IMR-90 (cell line): ENCODE results near the gene TUBGCP2. TPM values are rescaled to one million over a fixed set of nuclear protein-coding genes. Genes with fewer than 3 reads are reported as not detected.

ENCODE experiments used
- ATAC-seq: fragments of 200-7000 bp; cut with Tn5 transposase; 2 replicates; pipeline ENCODE4 v1.9.1; 2020; ENCODE audit warnings: low read depth, mild to moderate bottlenecking, moderate library complexity
- BruUV-seq: library from RNA; stranded (reverse); fragments of 400-500 nt; replicated peaks from 2 replicates; lab custom pipeline; 2021; lab: Mats Ljungman, UMichigan
- CTCF ChIA-PET: fragments of 300-600 bp; formaldehyde crosslinking; extraction: SDS; loops from one replicate; lab custom pipeline; 2021; ENCODE audit warnings: antibody characterized with exemption; lab: Yijun Ruan, JAX
- POLR2A ChIA-PET: fragments of 300-600 bp; sonication (Branson Sonifier 250); formaldehyde crosslinking; loops from one replicate; lab custom pipeline; 2022; ENCODE audit warnings: antibody characterized with exemption; ENCODE audit not compliant: unreplicated experiment; lab: Charles Lee
- DNase-seq: peaks from one replicate; pipeline ENCODE4 v3.0.0; 2013
- H2AFZ ChIP-seq: replicated peaks from 2 replicates; pipeline ENCODE3; 2013; ENCODE audit warnings: low read length, mild to moderate bottlenecking; ENCODE audit not compliant: poor library complexity
- H2AK5ac ChIP-seq: 2 replicates; pipeline ENCODE4 v1.6.1; 2013; ENCODE audit warnings: low read depth, low read length, inconsistent platforms
- H2AK9ac ChIP-seq: replicated peaks from 2 replicates; pipeline ENCODE3; 2013; ENCODE audit warnings: mild to moderate bottlenecking, low read depth, low read length, moderate library complexity; ENCODE audit not compliant: poor library complexity
- H2BK120ac ChIP-seq: 2 replicates; pipeline ENCODE4 v1.6.1; 2013; ENCODE audit warnings: low read depth, low read length, inconsistent platforms
- H2BK15ac ChIP-seq: 3 replicates; pipeline ENCODE4 v1.6.1; 2013; ENCODE audit warnings: low read depth, low read length, inconsistent platforms
- H2BK20ac ChIP-seq: 2 replicates; pipeline ENCODE4 v1.6.1; 2013; ENCODE audit warnings: low read depth, mild to moderate bottlenecking, inconsistent platforms, low read length, moderate library complexity
- H2BK5ac ChIP-seq: 2 replicates; pipeline ENCODE4 v1.6.1; 2013; ENCODE audit warnings: mild to moderate bottlenecking, low read depth, low read length, inconsistent platforms; ENCODE audit not compliant: poor library complexity, severe bottlenecking
- H3K14ac ChIP-seq: replicated peaks from 2 replicates; pipeline ENCODE4 v1.6.1; 2013; ENCODE audit warnings: low read depth, low read length, inconsistent platforms
- H3K18ac ChIP-seq: 2 replicates; pipeline ENCODE4 v1.6.1; 2013; ENCODE audit warnings: low read depth, low read length, control low read depth
- H3K23ac ChIP-seq: 2 replicates; pipeline ENCODE4 v1.6.1; 2013; ENCODE audit warnings: low read depth, low read length, inconsistent platforms
- H3K27ac ChIP-seq: 2 replicates; pipeline ENCODE4 v1.5.1; 2013; ENCODE audit warnings: mild to moderate bottlenecking, control low read depth, low read length; ENCODE audit not compliant: insufficient read depth
- H3K27me3 ChIP-seq: 2 replicates; pipeline ENCODE4 v1.6.1; 2013; ENCODE audit warnings: low read length; ENCODE audit not compliant: control insufficient read depth, insufficient read depth
- H3K36me3 ChIP-seq: 2 replicates; pipeline ENCODE4 v1.6.1; 2013; ENCODE audit warnings: low read length, mixed read lengths; ENCODE audit not compliant: control insufficient read depth, insufficient read depth
- H3K4ac ChIP-seq: 2 replicates; pipeline ENCODE4 v1.6.1; 2013; ENCODE audit warnings: low read depth, low read length, inconsistent platforms
- H3K4me1 ChIP-seq: 2 replicates; pipeline ENCODE4 v1.6.1; 2013; ENCODE audit warnings: low read length, mixed read lengths; ENCODE audit not compliant: control insufficient read depth, insufficient read depth
- H3K4me2 ChIP-seq: 2 replicates; pipeline ENCODE4 v1.6.1; 2013; ENCODE audit warnings: low read depth, mild to moderate bottlenecking, control low read depth, low read length, moderate library complexity
- H3K4me3 ChIP-seq: 2 replicates; pipeline ENCODE4 v1.5.1; 2013; ENCODE audit warnings: low read depth, mild to moderate bottlenecking, control low read depth, low read length, moderate library complexity; ENCODE audit not compliant: insufficient read depth
- H3K56ac ChIP-seq: 2 replicates; pipeline ENCODE4 v1.6.1; 2013; ENCODE audit warnings: low read length, inconsistent platforms; ENCODE audit not compliant: insufficient read depth; ENCODE audit errors: extremely low read depth
- H3K79me1 ChIP-seq, 2 experiments: 2 replicates each; pipeline ENCODE4 v1.6.1; 2013; ENCODE audit warnings: low read length in 2 of 2, inconsistent platforms in 1 of 2, low read depth in 1 of 2
- H3K9ac ChIP-seq: 2 replicates; pipeline ENCODE4 v1.6.1; 2013; ENCODE audit warnings: low read depth, low read length, control low read depth
- H3K9me1 ChIP-seq: 2 replicates; pipeline ENCODE4 v1.6.1; 2013; ENCODE audit warnings: low read length, inconsistent platforms; ENCODE audit not compliant: insufficient read depth
- H3K9me3 ChIP-seq: 2 replicates; pipeline ENCODE4 v1.6.1; 2013; ENCODE audit warnings: low read length; ENCODE audit not compliant: control insufficient read depth, insufficient read depth
- H4K20me1 ChIP-seq: 2 replicates; pipeline ENCODE4 v1.6.1; 2013; ENCODE audit warnings: low read length, inconsistent platforms; ENCODE audit not compliant: insufficient read depth
- H4K5ac ChIP-seq: 2 replicates; pipeline ENCODE4 v1.6.1; 2013; ENCODE audit warnings: mild to moderate bottlenecking, low read depth, low read length, control low read depth
- H4K8ac ChIP-seq, 2 experiments: 2 replicates each; pipeline ENCODE4 v1.6.1; 2013; ENCODE audit warnings: low read depth in 2 of 2, low read length in 2 of 2, control low read depth in 1 of 2, inconsistent platforms in 1 of 2
- H4K91ac ChIP-seq: 2 replicates; pipeline ENCODE4 v1.6.1; 2013; ENCODE audit warnings: low read depth, low read length, inconsistent platforms; ENCODE audit not compliant: insufficient read depth
- CHD1 ChIP-seq: IDR thresholded peaks from 2 replicates; pipeline ENCODE4 v1.6.1; 2012; ENCODE audit warnings: low read depth, low read length, improper control_type of control experiment
- RAD21 ChIP-seq: IDR thresholded peaks from 2 replicates; pipeline ENCODE4 v1.6.1; 2012; ENCODE audit warnings: low read length, improper control_type of control experiment
- USF2 ChIP-seq: fragments of 150-350 bp; IDR thresholded peaks from 2 replicates; pipeline ENCODE4 v1.6.1; 2017; ENCODE audit warnings: mild to moderate bottlenecking, antibody characterized with exemption, low read length, low read depth
- WGBS, 2 experiments: methylation state at CpG; one replicate each; pipeline versions ENCODE4 v1.1.5 to v1.1.7; 2013; ENCODE audit warnings: missing lambda C conversion rate in 2 of 2; ENCODE audit not compliant: insufficient read length in 1 of 2; ENCODE audit errors: extremely low coverage in 2 of 2; 5-methylcytosine and 5-hydroxymethylcytosine counted together
- dilution Hi-C: fragments of 300-500 bp; cut with HindIII; formaldehyde crosslinking; loops from one replicate; pipeline ENCODE4 v1.14.3; 2018; ENCODE audit warnings: low sequenced_read_pairs; ENCODE audit not compliant: unreplicated experiment
- in situ Hi-C: fragments of 300-500 bp; cut with MboI; formaldehyde crosslinking; loops from 3 replicates; pipeline ENCODE4 v1.14.3; 2019; ENCODE audit warnings: low sequenced_read_pairs, inconsistent platforms, mixed read lengths
- intact Hi-C: fragments of 100-400 bp; cut with micrococcal nuclease; formaldehyde crosslinking; loops from 2 replicates; pipeline ENCODE4 v1.10.0; 2022
- polyA plus RNA-seq, 3 experiments: library from polyadenylated mRNA; depleted of rRNA; stranded (reverse); fragments of >200 nt; gene quantifications; 2 replicates each; pipeline ENCODE4 v1.2.3, GENCODE V29; 2012; ENCODE audit warnings: low replicate concordance in 1 of 3
- total RNA-seq: library from RNA; depleted of rRNA; stranded (reverse); fragments of >200 nt; gene quantifications from 2 replicates; pipeline ENCODE4 v1.2.3, GENCODE V29; 2012

TUBGCP2 gene
- total and polyA plus RNA-seq, 2 of the 4 experiments (the other 2 are of a cell fraction) = 48.1 to 72.6 TPM

GRCh38 chr10:133295426-133296320 is 13.0 kb downstream of the TUBGCP2 start:
- Histone ChIP-seq H2AFZ (no peak overlapping the region), H3K4me1 (peaks cover 9% of the 10 kb centered on the region), H3K27me3 (no peaks in the 10 kb centered on the region), H3K4me2 (no peak overlapping the region), H3K18ac (no peak overlapping the region), H2BK20ac (no peak overlapping the region), H2AK5ac (no peak overlapping the region), H3K56ac (no peak overlapping the region), H4K8ac (no peak overlapping the region), H2BK120ac (no peak overlapping the region), H3K79me1 (peaks cover 4 to 17% of the 10 kb centered on the region in 2 experiments; a peak in 3 of 4 replicates), H2BK5ac (no peak overlapping the region), H4K20me1 (no peaks in the 10 kb centered on the region), H4K91ac (no peak overlapping the region), H3K9me3 (no peaks in the 10 kb centered on the region), H3K4ac (no peak overlapping the region), H3K23ac (no peak overlapping the region), H3K36me3 (peaks cover 69% of the 10 kb centered on the region), H4K5ac (no peak overlapping the region), H3K9me1 (peaks cover 12% of the 10 kb centered on the region), H3K4me3 (no peak overlapping the region), H2BK15ac (no peak overlapping the region), H3K9ac (no peak overlapping the region), H3K27ac (no peak overlapping the region), H3K14ac (no peak overlapping the region), H2AK9ac (no peak overlapping the region)
- TF ChIP-seq CHD1 (no peak), USF2 (no peak), RAD21 (no peak)
- DNase-seq (no peak), ATAC-seq (no peak)
- CTCF ChIA-PET = interaction anchor here (0.7 to 0.8 kb wide), 2 partner anchors 8 to 12 kb away, joined by 3 to 4 read pairs; no protein-coding TSS in a partner anchor
- in situ Hi-C loops (no loop called here), intact Hi-C loops (no loop called here), dilution Hi-C loops (no loop called here)
- POLR2A ChIA-PET = no interaction called here
- no TSS peak for BruUV-seq
- 100% methylated on average over 10 of the region's 42 CpGs; no CpG with 5 or more reads in 1 of the 2 experiments for WGBS, 2 experiments
